ENCODE results near the gene LRRC49.

The LRRC49 gene

GRCh38 chr15:71052356-71052755, 159.7 kb downstream of the LRRC49 start:
- no peak for DNase-seq

GRCh38 chr15:71054286-71054952, 161.8 kb downstream of the LRRC49 start:
- DNase-seq, result no peak

- DNase-seq, result no peak
These were observed 162.8 kb downstream of the LRRC49 start for GRCh38 chr15:71055461-71055860.

GRCh38 chr15:71056111-71056510, 163.5 kb downstream of the LRRC49 start:
- DNase-seq, result no peak

- DNase-seq, result no peak
These were observed 164.5 kb downstream of the LRRC49 start for GRCh38 chr15:71057143-71057542.

- no peak for DNase-seq
These were observed 165.0 kb downstream of the LRRC49 start for GRCh38 chr15:71057581-71057980.

GRCh38 chr15:71060983-71061382, 168.4 kb downstream of the LRRC49 start:
- DNase-seq, result no peak

GRCh38 chr15:71066983-71067382, 174.4 kb downstream of the LRRC49 start:
- no peak for DNase-seq

GRCh38 chr15:71069693-71070092, 177.1 kb downstream of the LRRC49 start:
- DNase-seq, result no peak

GRCh38 chr15:71071529-71071928, 178.9 kb downstream of the LRRC49 start:
- no peak for DNase-seq

- DNase-seq, result no peak
These were observed 179.8 kb downstream of the LRRC49 start for GRCh38 chr15:71072423-71072822.

GRCh38 chr15:71078506-71079207, 186.0 kb downstream of the LRRC49 start:
- no peak for DNase-seq

- no peak for DNase-seq
These were observed 186.8 kb downstream of the LRRC49 start for GRCh38 chr15:71079208-71080044.

GRCh38 chr15:71080166-71080565, 187.5 kb downstream of the LRRC49 start:
- DNase-seq, result no peak

- DNase-seq, result no peak
These were observed 188.1 kb downstream of the LRRC49 start for GRCh38 chr15:71080705-71081104.

GRCh38 chr15:71082803-71083202, 190.2 kb downstream of the LRRC49 start:
- DNase-seq, result no peak

GRCh38 chr15:71083349-71083748, 190.7 kb downstream of the LRRC49 start:
- no peak for DNase-seq

- no peak for DNase-seq
These were observed 191.6 kb downstream of the LRRC49 start for GRCh38 chr15:71084264-71084663.

GRCh38 chr15:71085809-71086208, 193.2 kb downstream of the LRRC49 start:
- no peak for DNase-seq

GRCh38 chr15:71088155-71088554, 195.5 kb downstream of the LRRC49 start:
- no peak for DNase-seq

- no peak for DNase-seq
These were observed 196.1 kb downstream of the LRRC49 start for GRCh38 chr15:71088683-71089082.

- DNase-seq, result no peak
These were observed 197.2 kb downstream of the LRRC49 start for GRCh38 chr15:71089801-71090200.

GRCh38 chr15:71091601-71092000, 199.0 kb downstream of the LRRC49 start:
- DNase-seq, result no peak
